Measurements from ENCODE around the gene BEGAIN. TPM values are rescaled to one million over a fixed set of nuclear protein-coding genes. Genes with fewer than 3 reads are reported as not detected.

The BEGAIN gene
- total and polyA plus RNA-seq, 2 of the 8 experiments (the other 6 are each of a cell fraction or from before 2014, with no cell fraction given) = 2.9 to 3.0 TPM

DNA sequence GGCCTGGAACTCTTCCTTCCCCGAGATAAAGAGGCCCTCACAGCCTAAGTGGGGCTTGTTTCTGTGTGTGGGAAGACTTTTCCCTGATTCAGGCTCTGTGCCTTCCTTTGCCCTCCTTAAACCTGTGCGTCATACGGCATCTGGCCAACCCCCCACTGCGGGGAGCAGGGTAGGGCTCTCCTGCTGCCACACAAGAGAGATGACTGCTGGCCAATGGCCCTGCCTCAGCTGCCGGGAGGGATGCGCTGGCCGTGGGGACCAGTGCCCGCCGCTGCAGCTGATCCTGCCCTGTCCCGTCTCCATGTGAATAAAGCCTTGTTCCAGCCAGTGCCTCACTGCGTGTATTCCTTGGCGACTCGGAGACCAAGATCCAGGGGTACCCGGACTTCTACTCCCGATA lies 42.5 kb upstream of the BEGAIN start (continued):
- TF ChIP-seq, protein P1, sequence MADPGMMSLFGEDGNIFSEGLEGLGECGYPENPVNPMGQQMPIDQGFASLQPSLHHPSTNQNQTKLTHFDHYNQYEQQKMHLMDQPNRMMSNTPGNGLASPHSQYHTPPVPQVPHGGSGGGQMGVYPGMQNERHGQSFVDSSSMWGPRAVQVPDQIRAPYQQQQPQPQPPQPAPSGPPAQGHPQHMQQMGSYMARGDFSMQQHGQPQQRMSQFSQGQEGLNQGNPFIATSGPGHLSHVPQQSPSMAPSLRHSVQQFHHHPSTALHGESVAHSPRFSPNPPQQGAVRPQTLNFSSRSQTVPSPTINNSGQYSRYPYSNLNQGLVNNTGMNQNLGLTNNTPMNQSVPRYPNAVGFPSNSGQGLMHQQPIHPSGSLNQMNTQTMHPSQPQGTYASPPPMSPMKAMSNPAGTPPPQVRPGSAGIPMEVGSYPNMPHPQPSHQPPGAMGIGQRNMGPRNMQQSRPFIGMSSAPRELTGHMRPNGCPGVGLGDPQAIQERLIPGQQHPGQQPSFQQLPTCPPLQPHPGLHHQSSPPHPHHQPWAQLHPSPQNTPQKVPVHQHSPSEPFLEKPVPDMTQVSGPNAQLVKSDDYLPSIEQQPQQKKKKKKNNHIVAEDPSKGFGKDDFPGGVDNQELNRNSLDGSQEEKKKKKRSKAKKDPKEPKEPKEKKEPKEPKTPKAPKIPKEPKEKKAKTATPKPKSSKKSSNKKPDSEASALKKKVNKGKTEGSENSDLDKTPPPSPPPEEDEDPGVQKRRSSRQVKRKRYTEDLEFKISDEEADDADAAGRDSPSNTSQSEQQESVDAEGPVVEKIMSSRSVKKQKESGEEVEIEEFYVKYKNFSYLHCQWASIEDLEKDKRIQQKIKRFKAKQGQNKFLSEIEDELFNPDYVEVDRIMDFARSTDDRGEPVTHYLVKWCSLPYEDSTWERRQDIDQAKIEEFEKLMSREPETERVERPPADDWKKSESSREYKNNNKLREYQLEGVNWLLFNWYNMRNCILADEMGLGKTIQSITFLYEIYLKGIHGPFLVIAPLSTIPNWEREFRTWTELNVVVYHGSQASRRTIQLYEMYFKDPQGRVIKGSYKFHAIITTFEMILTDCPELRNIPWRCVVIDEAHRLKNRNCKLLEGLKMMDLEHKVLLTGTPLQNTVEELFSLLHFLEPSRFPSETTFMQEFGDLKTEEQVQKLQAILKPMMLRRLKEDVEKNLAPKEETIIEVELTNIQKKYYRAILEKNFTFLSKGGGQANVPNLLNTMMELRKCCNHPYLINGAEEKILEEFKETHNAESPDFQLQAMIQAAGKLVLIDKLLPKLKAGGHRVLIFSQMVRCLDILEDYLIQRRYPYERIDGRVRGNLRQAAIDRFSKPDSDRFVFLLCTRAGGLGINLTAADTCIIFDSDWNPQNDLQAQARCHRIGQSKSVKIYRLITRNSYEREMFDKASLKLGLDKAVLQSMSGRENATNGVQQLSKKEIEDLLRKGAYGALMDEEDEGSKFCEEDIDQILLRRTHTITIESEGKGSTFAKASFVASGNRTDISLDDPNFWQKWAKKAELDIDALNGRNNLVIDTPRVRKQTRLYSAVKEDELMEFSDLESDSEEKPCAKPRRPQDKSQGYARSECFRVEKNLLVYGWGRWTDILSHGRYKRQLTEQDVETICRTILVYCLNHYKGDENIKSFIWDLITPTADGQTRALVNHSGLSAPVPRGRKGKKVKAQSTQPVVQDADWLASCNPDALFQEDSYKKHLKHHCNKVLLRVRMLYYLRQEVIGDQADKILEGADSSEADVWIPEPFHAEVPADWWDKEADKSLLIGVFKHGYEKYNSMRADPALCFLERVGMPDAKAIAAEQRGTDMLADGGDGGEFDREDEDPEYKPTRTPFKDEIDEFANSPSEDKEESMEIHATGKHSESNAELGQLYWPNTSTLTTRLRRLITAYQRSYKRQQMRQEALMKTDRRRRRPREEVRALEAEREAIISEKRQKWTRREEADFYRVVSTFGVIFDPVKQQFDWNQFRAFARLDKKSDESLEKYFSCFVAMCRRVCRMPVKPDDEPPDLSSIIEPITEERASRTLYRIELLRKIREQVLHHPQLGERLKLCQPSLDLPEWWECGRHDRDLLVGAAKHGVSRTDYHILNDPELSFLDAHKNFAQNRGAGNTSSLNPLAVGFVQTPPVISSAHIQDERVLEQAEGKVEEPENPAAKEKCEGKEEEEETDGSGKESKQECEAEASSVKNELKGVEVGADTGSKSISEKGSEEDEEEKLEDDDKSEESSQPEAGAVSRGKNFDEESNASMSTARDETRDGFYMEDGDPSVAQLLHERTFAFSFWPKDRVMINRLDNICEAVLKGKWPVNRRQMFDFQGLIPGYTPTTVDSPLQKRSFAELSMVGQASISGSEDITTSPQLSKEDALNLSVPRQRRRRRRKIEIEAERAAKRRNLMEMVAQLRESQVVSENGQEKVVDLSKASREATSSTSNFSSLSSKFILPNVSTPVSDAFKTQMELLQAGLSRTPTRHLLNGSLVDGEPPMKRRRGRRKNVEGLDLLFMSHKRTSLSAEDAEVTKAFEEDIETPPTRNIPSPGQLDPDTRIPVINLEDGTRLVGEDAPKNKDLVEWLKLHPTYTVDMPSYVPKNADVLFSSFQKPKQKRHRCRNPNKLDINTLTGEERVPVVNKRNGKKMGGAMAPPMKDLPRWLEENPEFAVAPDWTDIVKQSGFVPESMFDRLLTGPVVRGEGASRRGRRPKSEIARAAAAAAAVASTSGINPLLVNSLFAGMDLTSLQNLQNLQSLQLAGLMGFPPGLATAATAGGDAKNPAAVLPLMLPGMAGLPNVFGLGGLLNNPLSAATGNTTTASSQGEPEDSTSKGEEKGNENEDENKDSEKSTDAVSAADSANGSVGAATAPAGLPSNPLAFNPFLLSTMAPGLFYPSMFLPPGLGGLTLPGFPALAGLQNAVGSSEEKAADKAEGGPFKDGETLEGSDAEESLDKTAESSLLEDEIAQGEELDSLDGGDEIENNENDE (IDR thresholded peaks at IDR 0.05; ENCODE audit: insufficient replicate concordance, low read length) = no peak
- TF ChIP-seq SIRT6 (IDR thresholded peaks at IDR 0.05; ENCODE audit: low read length) = no peak
- no peak for TF ChIP-seq SRF (IDR thresholded peaks at IDR 0.05; ENCODE audit: low read depth, low read length)
- no peak for TF ChIP-seq KDM5A (IDR thresholded peaks at IDR 0.05; ENCODE audit: low read length)
- TF ChIP-seq PHF8 (conservative IDR thresholded peaks at IDR 0.05; ENCODE audit: low read depth, low read length) = no peak
- TF ChIP-seq, protein P2, sequence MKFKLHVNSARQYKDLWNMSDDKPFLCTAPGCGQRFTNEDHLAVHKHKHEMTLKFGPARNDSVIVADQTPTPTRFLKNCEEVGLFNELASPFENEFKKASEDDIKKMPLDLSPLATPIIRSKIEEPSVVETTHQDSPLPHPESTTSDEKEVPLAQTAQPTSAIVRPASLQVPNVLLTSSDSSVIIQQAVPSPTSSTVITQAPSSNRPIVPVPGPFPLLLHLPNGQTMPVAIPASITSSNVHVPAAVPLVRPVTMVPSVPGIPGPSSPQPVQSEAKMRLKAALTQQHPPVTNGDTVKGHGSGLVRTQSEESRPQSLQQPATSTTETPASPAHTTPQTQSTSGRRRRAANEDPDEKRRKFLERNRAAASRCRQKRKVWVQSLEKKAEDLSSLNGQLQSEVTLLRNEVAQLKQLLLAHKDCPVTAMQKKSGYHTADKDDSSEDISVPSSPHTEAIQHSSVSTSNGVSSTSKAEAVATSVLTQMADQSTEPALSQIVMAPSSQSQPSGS (IDR thresholded peaks at IDR 0.05; ENCODE audit: low read length) = no peak
- no peak for TF ChIP-seq POU5F1 (IDR thresholded peaks at IDR 0.05; ENCODE audit: low read depth, low read length)
- no peak for TF ChIP-seq RAD21 (IDR thresholded peaks at IDR 0.05 in 1 of 2, conservative IDR thresholded peaks at IDR 0.05 in 1 of 2; ENCODE audit: low read depth in 2 of 2, low read length in 2 of 2)

Data from H1 (cell line).